ENCODE data around the gene UBE2Q2. TPM values are rescaled to one million over a fixed set of nuclear protein-coding genes. Genes with fewer than 3 reads are reported as not detected.

The UBE2Q2 gene
- 13.7 TPM for polyA plus RNA-seq (2012; ENCODE audit: insufficient read length, low read depth)

GRCh38 chr15:75842722-75843677 lies at the start of gene UBE2Q2:
TSS of gene UBE2Q2 (plus strand) at chr15:75843447. CDS start at chr15:75843667, 220 bp downstream.
- TF ChIP-seq TAF1 (IDR thresholded peaks at IDR 0.05; ENCODE audit: borderline replicate concordance, insufficient read depth, low read length) (0 out of 2 replicates have a peak, but pooled peaks have one; percentile 23), POLR2AphosphoS5 (IDR thresholded peaks at IDR 0.05; ENCODE audit: low read depth, low read length) (no peak)

- TF ChIP-seq FOXP2 (optimal IDR thresholded peaks at IDR 0.05; ENCODE audit: borderline replicate concordance, extremely low read depth, extremely low read length, insufficient read depth) (no peak), SIN3A (IDR thresholded peaks at IDR 0.05; ENCODE audit: borderline replicate concordance, insufficient read depth, low read length) (no peak), POLR2AphosphoS5 (IDR thresholded peaks at IDR 0.05; ENCODE audit: low read depth, low read length) (no peak), REST (IDR thresholded peaks at IDR 0.05; ENCODE audit: insufficient read depth in 1 of 2, low read depth in 2 of 2, low read length in 2 of 2) (no peak), TAF1 (IDR thresholded peaks at IDR 0.05; ENCODE audit: borderline replicate concordance, insufficient read depth, low read length) (no peak)
Measured at GRCh38 chr15:75796321-75796720, 46.9 kb upstream of the UBE2Q2 start.

GRCh38 chr15:75799190-75799589 lies 44.1 kb upstream of the UBE2Q2 start:
- TF ChIP-seq TAF1 (IDR thresholded peaks at IDR 0.05; ENCODE audit: borderline replicate concordance, insufficient read depth, low read length) (no peak), FOXP2 (optimal IDR thresholded peaks at IDR 0.05; ENCODE audit: borderline replicate concordance, extremely low read depth, extremely low read length, insufficient read depth) (no peak), POLR2AphosphoS5 (IDR thresholded peaks at IDR 0.05; ENCODE audit: low read depth, low read length) (no peak), SIN3A (IDR thresholded peaks at IDR 0.05; ENCODE audit: borderline replicate concordance, insufficient read depth, low read length) (no peak), REST (IDR thresholded peaks at IDR 0.05; ENCODE audit: insufficient read depth in 1 of 2, low read depth in 2 of 2, low read length in 2 of 2) (no peak)

- TF ChIP-seq REST (IDR thresholded peaks at IDR 0.05; ENCODE audit: insufficient read depth in 1 of 2, low read depth in 2 of 2, low read length in 2 of 2) = no peak
- peak; percentile 55 for TF ChIP-seq FOXP2 (optimal IDR thresholded peaks at IDR 0.05; ENCODE audit: borderline replicate concordance, extremely low read depth, extremely low read length, insufficient read depth)
Measured at GRCh38 chr15:75801859-75802593, 41.2 kb upstream of the UBE2Q2 start.

- TF ChIP-seq TAF1 (IDR thresholded peaks at IDR 0.05; ENCODE audit: borderline replicate concordance, insufficient read depth, low read length) (no peak), POLR2AphosphoS5 (IDR thresholded peaks at IDR 0.05; ENCODE audit: low read depth, low read length) (no peak), FOXP2 (optimal IDR thresholded peaks at IDR 0.05; ENCODE audit: borderline replicate concordance, extremely low read depth, extremely low read length, insufficient read depth) (no peak), REST (IDR thresholded peaks at IDR 0.05; ENCODE audit: insufficient read depth in 1 of 2, low read depth in 2 of 2, low read length in 2 of 2) (no peak), SIN3A (IDR thresholded peaks at IDR 0.05; ENCODE audit: borderline replicate concordance, insufficient read depth, low read length) (no peak)
Measured at GRCh38 chr15:75808563-75808962, 34.7 kb upstream of the UBE2Q2 start.
